ENCODE measurements around the gene KIF26A. TPM values are rescaled to one million over a fixed set of nuclear protein-coding genes. Genes with fewer than 3 reads are reported as not detected.

KIF26A gene
- total and polyA plus RNA-seq, 8 donors: 3.6 to 13.2 (median 7.1) TPM

GRCh38 chr14:104156142-104156541 is 17.8 kb downstream of the KIF26A start:
- DNase-seq (no peak), ATAC-seq (no peak), FAIRE-seq (no peak)
- TF ChIP-seq CTCF (IDR thresholded peaks at IDR 0.05): no peak
- H3K9me3 ChIP-seq: no peaks in the 10 kb centered on the region
- no peak overlapping the region for H3K4me3 ChIP-seq
- no peaks in the 10 kb centered on the region for H3K36me3 ChIP-seq
- intact Hi-C loops (cut with DNase I): no loop called here
- 85 to 88% methylated on average over 5 of the region's 5 CpGs for WGBS, 2 donors
- no peak overlapping the region for H3K27ac ChIP-seq
- H3K4me1 ChIP-seq: peaks cover 0 to 7% (median 5%) of the 10 kb centered on the region in 3 donors
- no peaks in the 10 kb centered on the region for H3K27me3 ChIP-seq

GRCh38 chr14:104157016-104157928 is 18.9 kb downstream of the KIF26A start:
- no peak for TF ChIP-seq CTCF (IDR thresholded peaks at IDR 0.05)
- ATAC-seq (no peak), DNase-seq (no peak), FAIRE-seq (no peak)
- Histone ChIP-seq H3K27me3 (no peaks in the 10 kb centered on the region), H3K9me3 (no peaks in the 10 kb centered on the region), H3K4me1 (no peaks in the 10 kb centered on the region), H3K27ac (no peak overlapping the region), H3K36me3 (no peaks in the 10 kb centered on the region), H3K4me3 (no peak overlapping the region)
- WGBS, 2 donors: 80 to 91% methylated on average over 41 to 42 of the region's 42 CpGs
- intact Hi-C loops (cut with DNase I): no loop called here

GRCh38 chr14:104158827-104159798 is 20.7 kb downstream of the KIF26A start:
- H3K9me3 ChIP-seq: no peaks in the 10 kb centered on the region
- H3K36me3 ChIP-seq: no peaks in the 10 kb centered on the region
- intact Hi-C loops (cut with DNase I): no loop called here
- WGBS, 2 donors: 43 to 58% methylated on average over 50 to 51 of the region's 51 CpGs
- FAIRE-seq (no peak), ATAC-seq (peak in 2 of 4 donors; percentile 22 to 49), DNase-seq (peak in 1 of 6 donors; percentile 32)
- no peak overlapping the region for H3K4me3 ChIP-seq
- H3K4me1 ChIP-seq: no peaks in the 10 kb centered on the region
- TF ChIP-seq CTCF (IDR thresholded peaks at IDR 0.05): no peak
- no peaks in the 10 kb centered on the region for H3K27me3 ChIP-seq
- H3K27ac ChIP-seq: no peak overlapping the region

GRCh38 chr14:104159990-104160389 is 21.6 kb downstream of the KIF26A start:
- Histone ChIP-seq H3K4me3 (no peak overlapping the region), H3K27me3 (no peaks in the 10 kb centered on the region), H3K9me3 (no peaks in the 10 kb centered on the region), H3K4me1 (no peaks in the 10 kb centered on the region), H3K36me3 (no peaks in the 10 kb centered on the region), H3K27ac (no peak overlapping the region)
- DNase-seq: no peak
- TF ChIP-seq CTCF (IDR thresholded peaks at IDR 0.05): no peak
- FAIRE-seq: no peak
- ATAC-seq: no peak
- WGBS, 2 donors: 85 to 97% methylated on average over 9 of the region's 9 CpGs
- intact Hi-C loops (cut with DNase I): no loop called here
